ENCODE results near the gene CREB3. TPM values are rescaled to one million over a fixed set of nuclear protein-coding genes. Genes with fewer than 3 reads are reported as not detected.

Gene CREB3
- total RNA-seq, 1 donor from 2014 or later = 16.9 TPM

- no peak for DNase-seq
- ATAC-seq (ENCODE audit: low read depth) = no peak
- intact Hi-C loops (cut with micrococcal nuclease) = loop anchor here (1.0 kb wide), 1 partner anchor 8 kb away; no protein-coding TSS in a partner anchor
- ChIA-PET CTCF (interaction anchor here (0.7 to 7.6 kb wide), 12 partner anchors 8 to 124 kb away, joined by 3 to 52 read pairs (median 5); partner anchors contain the start of genes CCDC107, GBA2, RGP1 and RMRP), POLR2A (interaction anchor here (0.5 to 2.8 kb wide), 12 partner anchors 8 to 761 kb away, joined by 3 to 22 read pairs (median 6); partner anchors contain the start of genes CCDC107, RMRP and TPM2)
- Mint-ChIP-seq H3K4me1 (no peaks in the 10 kb centered on the region), H3K9me3 (no peaks in the 10 kb centered on the region), H3K27me3 (no peaks in the 10 kb centered on the region), H3K36me3 (ENCODE audit: low read depth) (peaks cover 47% of the 10 kb centered on the region), H3K4me3 (no peak overlapping the region), H3K27ac (no peak overlapping the region)
- TF ChIP-seq, protein P1, sequence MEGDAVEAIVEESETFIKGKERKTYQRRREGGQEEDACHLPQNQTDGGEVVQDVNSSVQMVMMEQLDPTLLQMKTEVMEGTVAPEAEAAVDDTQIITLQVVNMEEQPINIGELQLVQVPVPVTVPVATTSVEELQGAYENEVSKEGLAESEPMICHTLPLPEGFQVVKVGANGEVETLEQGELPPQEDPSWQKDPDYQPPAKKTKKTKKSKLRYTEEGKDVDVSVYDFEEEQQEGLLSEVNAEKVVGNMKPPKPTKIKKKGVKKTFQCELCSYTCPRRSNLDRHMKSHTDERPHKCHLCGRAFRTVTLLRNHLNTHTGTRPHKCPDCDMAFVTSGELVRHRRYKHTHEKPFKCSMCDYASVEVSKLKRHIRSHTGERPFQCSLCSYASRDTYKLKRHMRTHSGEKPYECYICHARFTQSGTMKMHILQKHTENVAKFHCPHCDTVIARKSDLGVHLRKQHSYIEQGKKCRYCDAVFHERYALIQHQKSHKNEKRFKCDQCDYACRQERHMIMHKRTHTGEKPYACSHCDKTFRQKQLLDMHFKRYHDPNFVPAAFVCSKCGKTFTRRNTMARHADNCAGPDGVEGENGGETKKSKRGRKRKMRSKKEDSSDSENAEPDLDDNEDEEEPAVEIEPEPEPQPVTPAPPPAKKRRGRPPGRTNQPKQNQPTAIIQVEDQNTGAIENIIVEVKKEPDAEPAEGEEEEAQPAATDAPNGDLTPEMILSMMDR (IDR thresholded peaks at IDR 0.05) = no peak
Observed at GRCh38 chr9:35727676-35728040, 4.8 kb upstream of the CREB3 start.

- DNase-seq (no peak), ATAC-seq (ENCODE audit: low read depth) (no peak)
- Mint-ChIP-seq H3K36me3 (ENCODE audit: low read depth) (peaks cover 40% of the 10 kb centered on the region), H3K4me3 (no peak overlapping the region), H3K27ac (no peak overlapping the region), H3K27me3 (no peaks in the 10 kb centered on the region), H3K9me3 (no peaks in the 10 kb centered on the region), H3K4me1 (peaks cover 6% of the 10 kb centered on the region)
- POLR2A ChIA-PET = interaction anchor here (0.5 to 2.8 kb wide), 14 partner anchors 9 to 760 kb away, joined by 3 to 22 read pairs (median 6); partner anchors contain the start of genes CCDC107, RMRP and TPM2
- TF ChIP-seq, protein P1 (IDR thresholded peaks at IDR 0.05) = no peak
- intact Hi-C loops (cut with micrococcal nuclease) = loop anchor here (1.0 kb wide), 1 partner anchor 9 kb away; no protein-coding TSS in a partner anchor
- CTCF ChIA-PET = interaction anchor here (0.7 to 7.6 kb wide), 13 partner anchors 8 to 125 kb away, joined by 3 to 52 read pairs (median 4); partner anchors contain the start of genes CCDC107, GBA2, RGP1 and RMRP
Observed at GRCh38 chr9:35728041-35728971, 4.2 kb upstream of the CREB3 start.

DNA sequence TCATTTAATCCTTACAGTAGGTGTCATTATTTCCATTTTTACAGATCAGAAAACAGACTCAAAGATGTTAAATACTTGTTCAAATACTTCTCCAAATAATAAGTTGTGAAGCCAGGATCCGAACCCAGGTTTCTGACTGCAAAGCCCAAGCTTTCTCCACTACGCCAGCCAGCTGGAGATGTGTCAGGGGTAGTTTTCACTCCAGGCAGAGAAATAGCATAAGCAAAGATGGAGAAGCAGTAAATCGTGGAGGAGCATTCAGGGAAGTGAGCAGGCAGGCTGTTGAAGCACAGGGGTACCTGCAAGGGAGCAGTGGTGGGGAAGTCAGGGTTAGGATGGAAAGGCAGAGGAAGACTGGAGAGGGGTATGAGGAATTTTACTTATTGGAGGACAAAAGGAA lies 3.4 kb upstream of the CREB3 start:
- no peak overlapping the region for H3K27ac Mint-ChIP-seq
- H3K27me3 Mint-ChIP-seq = no peaks in the 10 kb centered on the region
- ATAC-seq (ENCODE audit: low read depth) (no peak), DNase-seq (no peak)
- TF ChIP-seq, protein P1 (IDR thresholded peaks at IDR 0.05) = no peak
- peaks cover 7% of the 10 kb centered on the region for H3K4me1 Mint-ChIP-seq
- no peak overlapping the region for H3K4me3 Mint-ChIP-seq
- ChIA-PET CTCF (interaction anchor here (0.8 to 7.6 kb wide), 7 partner anchors 10 to 125 kb away, joined by 3 to 52 read pairs (median 6); partner anchors contain the start of genes CCDC107 and RMRP), POLR2A (interaction anchor here (0.7 to 2.8 kb wide), 6 partner anchors 10 to 125 kb away, joined by 3 to 22 read pairs (median 5); no protein-coding TSS in a partner anchor)
- peaks cover 32% of the 10 kb centered on the region for H3K36me3 Mint-ChIP-seq (ENCODE audit: low read depth)
- no peaks in the 10 kb centered on the region for H3K9me3 Mint-ChIP-seq
- intact Hi-C loops (cut with micrococcal nuclease) = no loop called here

DNA sequence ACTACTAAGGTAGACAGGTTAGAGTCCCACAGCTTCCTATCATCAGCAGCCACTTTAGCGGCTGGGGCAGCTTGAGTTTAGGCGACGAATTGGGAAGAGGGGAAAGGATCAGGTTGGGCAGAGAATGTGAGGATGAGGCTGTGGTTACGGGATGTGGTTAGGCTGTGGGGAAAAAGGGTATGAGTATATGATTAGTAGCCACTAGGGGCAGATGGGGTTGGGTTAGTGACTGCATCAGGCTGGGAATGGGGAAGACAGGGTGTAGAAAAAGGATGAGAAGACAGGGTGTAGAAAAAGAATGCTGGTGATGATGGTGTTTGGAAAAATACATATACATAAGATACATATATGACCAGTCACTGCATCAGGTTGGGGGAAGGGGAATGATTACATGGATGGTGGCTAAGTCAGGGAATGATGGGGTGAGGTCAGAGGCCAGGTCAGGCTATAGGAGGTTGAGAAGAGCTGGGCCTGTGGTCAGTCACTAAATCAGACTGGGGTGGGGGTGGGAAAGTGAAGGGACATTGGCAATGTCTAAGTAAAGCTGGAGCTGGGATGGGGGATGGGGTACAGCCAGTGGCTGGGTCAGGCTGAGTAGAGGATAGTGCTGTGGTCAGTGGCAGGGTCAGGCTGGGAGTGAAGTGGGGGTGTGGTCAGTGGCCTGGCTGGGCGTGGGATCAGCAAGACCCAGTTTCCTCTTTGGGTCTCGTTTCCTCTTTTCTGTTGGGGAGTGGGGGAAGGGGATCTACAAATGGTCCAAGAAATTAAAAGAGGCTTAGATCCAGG lies 2.6 kb upstream of the CREB3 start:
- Mint-ChIP-seq H3K27ac (no peak overlapping the region), H3K36me3 (ENCODE audit: low read depth) (peaks cover 26% of the 10 kb centered on the region), H3K9me3 (no peaks in the 10 kb centered on the region), H3K4me3 (no peak overlapping the region), H3K27me3 (no peaks in the 10 kb centered on the region), H3K4me1 (peaks cover 7% of the 10 kb centered on the region)
- ATAC-seq (ENCODE audit: low read depth) (no peak), DNase-seq (no peak)
- TF ChIP-seq, protein P1 (IDR thresholded peaks at IDR 0.05) = no peak
- intact Hi-C loops (cut with micrococcal nuclease) = loop anchor here (5.0 to 10.0 kb wide), 2 partner anchors 743 to 1065 kb away; partner anchors contain the start of genes CCL27 and DNAJB5
- ChIA-PET CTCF (interaction anchor here (0.7 to 7.6 kb wide), 8 partner anchors 10 to 126 kb away, joined by 3 to 52 read pairs (median 10); partner anchors contain the start of genes CCDC107 and RMRP), POLR2A (interaction anchor here (0.9 to 4.1 kb wide), 8 partner anchors 11 to 112 kb away, joined by 3 to 67 read pairs (median 38); partner anchors contain the start of genes CCDC107, CD72, GBA2 and RGP1)

All from activated B cell treated with CpG ODN at 0.5 μM for 24 hours (primary cell).